ENCODE results near the gene XPO4. TPM values are rescaled to one million over a fixed set of nuclear protein-coding genes. Genes with fewer than 3 reads are reported as not detected.

XPO4 gene
- total RNA-seq, 4 donors from 2014 or later: 11.7 to 25.2 (median 13.3) TPM

GRCh38 chr13:20831254-20831653 is 71.3 kb downstream of the XPO4 start:
- intact Hi-C loops (cut with DNase I; ENCODE audit: low total_unique reads) (no loop called here), in situ Hi-C loops (cut with MboI; ENCODE audit: low pct_ligation_motif_present in 1 of 4, low pct_unique_long_range_greater_than_20kb in 1 of 4, low sequenced_read_pairs in 3 of 4) (loop anchor here in 1 of 4 donors (25.0 kb wide), 1 partner anchor 344 kb away; no protein-coding TSS in a partner anchor)
- no peak for TF ChIP-seq CTCF (IDR thresholded peaks at IDR 0.05)
- Histone ChIP-seq H3K27ac (no peak overlapping the region), H3K27me3 (no peaks in the 10 kb centered on the region), H3K4me3 (no peak overlapping the region), H3K36me3 (no peaks in the 10 kb centered on the region), H3K4me1 (peaks cover 0 to 20% (median 7%) of the 10 kb centered on the region in 4 donors), H3K9me3 (no peaks in the 10 kb centered on the region)
- WGBS, 2 donors (ENCODE audit: low coverage in 1 of 2): 58 to 63% methylated on average over 2 of the region's 2 CpGs
- DNase-seq: no peak

GRCh38 chr13:20828539-20829364 is 73.8 kb downstream of the XPO4 start:
- H3K4me3 ChIP-seq: peak overlapping the region in 3 of 4 donors; percentile 4 to 35 (median 6)
- intact Hi-C loops (cut with DNase I; ENCODE audit: low total_unique reads) (loop anchor here (10.0 kb wide), 1 partner anchor 114 kb away; no protein-coding TSS in a partner anchor), in situ Hi-C loops (cut with MboI; ENCODE audit: low pct_ligation_motif_present in 1 of 4, low pct_unique_long_range_greater_than_20kb in 1 of 4, low sequenced_read_pairs in 3 of 4) (loop anchor here in 3 of 4 donors (10.0 to 25.0 kb wide), 3 partner anchors 114 to 341 kb away; no protein-coding TSS in a partner anchor)
- peak; percentile 74 to 84 (median 80) for TF ChIP-seq CTCF (IDR thresholded peaks at IDR 0.05)
- no peak for TF ChIP-seq POLR2A (IDR thresholded peaks at IDR 0.05)
- no peaks in the 10 kb centered on the region for H3K36me3 ChIP-seq
- no peaks in the 10 kb centered on the region for H3K27me3 ChIP-seq
- H3K27ac ChIP-seq: peak overlapping the region in 2 of 4 donors; percentile 24 to 35
- WGBS, 2 donors (ENCODE audit: low coverage in 1 of 2): 6 to 19% methylated on average over 4 to 5 of the region's 5 CpGs
- H3K9me3 ChIP-seq: no peaks in the 10 kb centered on the region
- peaks cover 0 to 25% (median 7%) of the 10 kb centered on the region in 4 donors for H3K4me1 ChIP-seq
- peak; percentile 12 for DNase-seq

GRCh38 chr13:20826843-20827560 is 75.5 kb downstream of the XPO4 start:
- peaks cover 0 to 22% (median 6%) of the 10 kb centered on the region in 4 donors for H3K4me1 ChIP-seq
- H3K9me3 ChIP-seq: no peaks in the 10 kb centered on the region
- 53 to 82% methylated on average over 3 of the region's 3 CpGs for WGBS, 2 donors (ENCODE audit: low coverage in 1 of 2)
- H3K27ac ChIP-seq: peak overlapping the region in 1 of 4 donors; percentile 22
- H3K36me3 ChIP-seq: no peaks in the 10 kb centered on the region
- DNase-seq: no peak
- no peak overlapping the region for H3K4me3 ChIP-seq
- H3K27me3 ChIP-seq: no peaks in the 10 kb centered on the region
- TF ChIP-seq POLR2A (IDR thresholded peaks at IDR 0.05): no peak
- TF ChIP-seq POLR2AphosphoS5 (IDR thresholded peaks at IDR 0.05): no peak
- no peak for TF ChIP-seq CTCF (IDR thresholded peaks at IDR 0.05)
- TF ChIP-seq EP300 (IDR thresholded peaks at IDR 0.05; ENCODE audit: low read depth): no peak
- in situ Hi-C loops (cut with MboI; ENCODE audit: low pct_ligation_motif_present in 1 of 4, low pct_unique_long_range_greater_than_20kb in 1 of 4, low sequenced_read_pairs in 3 of 4) (loop anchor here in 3 of 4 donors (10.0 to 25.0 kb wide), 3 partner anchors 112 to 340 kb away; no protein-coding TSS in a partner anchor), intact Hi-C loops (cut with DNase I; ENCODE audit: low total_unique reads) (loop anchor here (10.0 kb wide), 1 partner anchor 112 kb away; no protein-coding TSS in a partner anchor)

- H3K9me3 ChIP-seq: no peaks in the 10 kb centered on the region
- H3K36me3 ChIP-seq: no peaks in the 10 kb centered on the region
- no peaks in the 10 kb centered on the region for H3K27me3 ChIP-seq
- in situ Hi-C loops (cut with MboI; ENCODE audit: low pct_ligation_motif_present in 1 of 4, low pct_unique_long_range_greater_than_20kb in 1 of 4, low sequenced_read_pairs in 3 of 4) (loop anchor here in 3 of 4 donors (10.0 to 25.0 kb wide), 3 partner anchors 112 to 339 kb away; no protein-coding TSS in a partner anchor), intact Hi-C loops (cut with DNase I; ENCODE audit: low total_unique reads) (loop anchor here (10.0 kb wide), 1 partner anchor 112 kb away; no protein-coding TSS in a partner anchor)
- DNase-seq: no peak
- TF ChIP-seq POLR2A (IDR thresholded peaks at IDR 0.05) (no peak), POLR2AphosphoS5 (IDR thresholded peaks at IDR 0.05) (no peak), CTCF (IDR thresholded peaks at IDR 0.05) (no peak), EP300 (IDR thresholded peaks at IDR 0.05; ENCODE audit: low read depth) (no peak)
- H3K4me3 ChIP-seq: no peak overlapping the region
- peaks cover 0 to 20% (median 5%) of the 10 kb centered on the region in 4 donors for H3K4me1 ChIP-seq
- WGBS, 2 donors (ENCODE audit: low coverage in 1 of 2): 88 to 100% methylated on average over 5 of the region's 5 CpGs
- no peak overlapping the region for H3K27ac ChIP-seq
Measured at GRCh38 chr13:20826301-20826700, 76.2 kb downstream of the XPO4 start.
